Uterus (tissue), 4 donors: ENCODE data around the gene ARRDC1. TPM values are rescaled to one million over a fixed set of nuclear protein-coding genes. Genes with fewer than 3 reads are reported as not detected.

Source experiments
- DNase-seq, 2 donors: peaks; one replicate each; pipeline ENCODE4 v3.0.0-alpha.2; 2019 to 2020
- H3K27ac ChIP-seq, 2 donors: fragments of 200-600 bp; sonication (generic); 1 replicate in 1 of 2; 2 replicates in 1 of 2; pipeline ENCODE4 v1.5.1; 2016 to 2018
- H3K27me3 ChIP-seq, 2 donors: fragments of 200-600 bp; sonication (generic); one replicate each; pipeline ENCODE4 v1.5.1; 2018 to 2019; ENCODE audit warnings: control low read depth in 1 of 2
- H3K36me3 ChIP-seq, 2 donors: fragments of 200-600 bp; sonication (generic); one replicate each; pipeline ENCODE4 v1.5.1; 2019; ENCODE audit warnings: control low read depth in 1 of 2
- H3K4me1 ChIP-seq, 2 donors: fragments of 200-600 bp; sonication (generic); one replicate each; pipeline ENCODE4 v1.5.1; 2018 to 2019; ENCODE audit warnings: control low read depth in 1 of 2
- H3K4me3 ChIP-seq, 2 donors: fragments of 200-600 bp; sonication (generic); 1 replicate in 1 of 2; 2 replicates in 1 of 2; pipeline ENCODE4 v1.5.1; 2018 to 2019; ENCODE audit warnings: mild to moderate bottlenecking in 1 of 2
- H3K9me3 ChIP-seq, 2 donors: fragments of 200-600 bp; sonication (generic); one replicate each; pipeline ENCODE4 v1.5.1; 2019; ENCODE audit warnings: control low read depth in 1 of 2
- POLR2A ChIP-seq, 2 donors: fragments of 450-650 bp; IDR thresholded peaks; one replicate each; pipeline ENCODE4 v1.6.1; 2016; ENCODE audit warnings: antibody characterized with exemption in 2 of 2, mild to moderate bottlenecking in 1 of 2, moderate library complexity in 1 of 2
- intact Hi-C: fragments of 100-400 bp; cut with DNase I; formaldehyde crosslinking; loops from one replicate; pipeline ENCODE4 v1.15.1; 2023; ENCODE audit warnings: low total_unique reads
- total RNA-seq, 4 donors: library from RNA; depleted of rRNA in 3 of 4; stranded (reverse); fragments of >200 nt in 3 of 4; gene quantifications; one replicate each; pipeline versions ENCODE4 v1.1.0 to v1.2.4, GENCODE V29; 2014 to 2023
- TF ChIP-seq, protein P1 (sequence below), 4 experiments: fragments of 200-600 bp in 2 of 4; fragments of 450-650 bp in 2 of 4; sonication (generic) in 2 of 4; IDR thresholded peaks; one replicate each; pipeline ENCODE4 v1.5.1; 2016 to 2019; ENCODE audit warnings: antibody characterized with exemption in 4 of 4, mild to moderate bottlenecking in 2 of 4, moderate library complexity in 1 of 4
- donor health status: DM: yes; HTN: yes; CAD: no.

Gene ARRDC1
- total RNA-seq, 4 donors from 2014 or later, result 10.3 to 25.1 (median 21.3) TPM

DNA sequence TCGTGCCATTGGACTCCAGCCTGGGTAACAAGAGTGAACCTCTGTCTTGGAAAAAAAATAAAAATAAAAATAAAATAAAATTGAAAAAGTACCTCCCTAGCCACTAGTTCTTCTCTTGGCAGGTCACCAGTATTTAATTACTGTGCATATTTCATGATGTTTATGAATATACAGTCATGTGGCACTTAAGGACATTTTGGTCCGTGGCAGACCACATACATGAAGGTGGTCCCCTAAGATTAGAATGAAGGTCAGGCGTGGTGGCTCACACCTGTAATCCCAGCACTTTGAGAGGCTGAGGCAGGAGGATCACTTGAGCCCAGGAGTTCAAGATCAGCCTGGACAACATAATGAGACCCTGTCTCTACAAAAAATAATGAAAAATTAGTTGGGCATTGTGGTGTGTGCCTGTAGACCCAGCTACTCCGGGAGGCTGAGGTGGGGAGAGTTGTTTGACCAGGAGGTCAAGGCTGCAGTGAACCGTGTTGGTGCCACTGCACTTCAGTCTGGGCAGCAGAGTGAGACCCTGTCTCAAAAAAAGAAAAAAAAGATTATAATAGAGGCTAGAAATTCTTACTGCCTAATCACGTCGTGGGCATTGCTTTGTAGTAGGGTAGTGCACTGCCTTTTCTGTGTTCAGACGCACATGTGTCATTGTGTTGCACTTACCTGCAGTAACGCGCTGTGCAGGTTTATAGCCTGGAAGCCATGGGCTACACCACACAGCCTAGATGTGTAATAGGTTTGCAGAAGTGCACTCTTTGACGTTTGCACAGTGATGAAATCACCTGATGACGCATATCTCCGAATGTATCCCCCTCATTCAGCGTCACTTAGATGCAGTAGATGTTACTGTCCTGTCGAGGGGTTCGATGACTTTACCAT lies 26.1 kb downstream of the ARRDC1 start:
- Histone ChIP-seq H3K27me3 (no peaks in the 10 kb centered on the region), H3K4me3 (no peak overlapping the region), H3K9me3 (no peaks in the 10 kb centered on the region), H3K36me3 (no peaks in the 10 kb centered on the region), H3K4me1 (peaks cover 0 to 9% of the 10 kb centered on the region in 2 donors), H3K27ac (no peak overlapping the region)
- TF ChIP-seq, protein P1, sequence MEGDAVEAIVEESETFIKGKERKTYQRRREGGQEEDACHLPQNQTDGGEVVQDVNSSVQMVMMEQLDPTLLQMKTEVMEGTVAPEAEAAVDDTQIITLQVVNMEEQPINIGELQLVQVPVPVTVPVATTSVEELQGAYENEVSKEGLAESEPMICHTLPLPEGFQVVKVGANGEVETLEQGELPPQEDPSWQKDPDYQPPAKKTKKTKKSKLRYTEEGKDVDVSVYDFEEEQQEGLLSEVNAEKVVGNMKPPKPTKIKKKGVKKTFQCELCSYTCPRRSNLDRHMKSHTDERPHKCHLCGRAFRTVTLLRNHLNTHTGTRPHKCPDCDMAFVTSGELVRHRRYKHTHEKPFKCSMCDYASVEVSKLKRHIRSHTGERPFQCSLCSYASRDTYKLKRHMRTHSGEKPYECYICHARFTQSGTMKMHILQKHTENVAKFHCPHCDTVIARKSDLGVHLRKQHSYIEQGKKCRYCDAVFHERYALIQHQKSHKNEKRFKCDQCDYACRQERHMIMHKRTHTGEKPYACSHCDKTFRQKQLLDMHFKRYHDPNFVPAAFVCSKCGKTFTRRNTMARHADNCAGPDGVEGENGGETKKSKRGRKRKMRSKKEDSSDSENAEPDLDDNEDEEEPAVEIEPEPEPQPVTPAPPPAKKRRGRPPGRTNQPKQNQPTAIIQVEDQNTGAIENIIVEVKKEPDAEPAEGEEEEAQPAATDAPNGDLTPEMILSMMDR (IDR thresholded peaks at IDR 0.05), result no peak
- no peak for TF ChIP-seq POLR2A (IDR thresholded peaks at IDR 0.05)
- intact Hi-C loops, result no loop called here
- DNase-seq, result no peak

DNA sequence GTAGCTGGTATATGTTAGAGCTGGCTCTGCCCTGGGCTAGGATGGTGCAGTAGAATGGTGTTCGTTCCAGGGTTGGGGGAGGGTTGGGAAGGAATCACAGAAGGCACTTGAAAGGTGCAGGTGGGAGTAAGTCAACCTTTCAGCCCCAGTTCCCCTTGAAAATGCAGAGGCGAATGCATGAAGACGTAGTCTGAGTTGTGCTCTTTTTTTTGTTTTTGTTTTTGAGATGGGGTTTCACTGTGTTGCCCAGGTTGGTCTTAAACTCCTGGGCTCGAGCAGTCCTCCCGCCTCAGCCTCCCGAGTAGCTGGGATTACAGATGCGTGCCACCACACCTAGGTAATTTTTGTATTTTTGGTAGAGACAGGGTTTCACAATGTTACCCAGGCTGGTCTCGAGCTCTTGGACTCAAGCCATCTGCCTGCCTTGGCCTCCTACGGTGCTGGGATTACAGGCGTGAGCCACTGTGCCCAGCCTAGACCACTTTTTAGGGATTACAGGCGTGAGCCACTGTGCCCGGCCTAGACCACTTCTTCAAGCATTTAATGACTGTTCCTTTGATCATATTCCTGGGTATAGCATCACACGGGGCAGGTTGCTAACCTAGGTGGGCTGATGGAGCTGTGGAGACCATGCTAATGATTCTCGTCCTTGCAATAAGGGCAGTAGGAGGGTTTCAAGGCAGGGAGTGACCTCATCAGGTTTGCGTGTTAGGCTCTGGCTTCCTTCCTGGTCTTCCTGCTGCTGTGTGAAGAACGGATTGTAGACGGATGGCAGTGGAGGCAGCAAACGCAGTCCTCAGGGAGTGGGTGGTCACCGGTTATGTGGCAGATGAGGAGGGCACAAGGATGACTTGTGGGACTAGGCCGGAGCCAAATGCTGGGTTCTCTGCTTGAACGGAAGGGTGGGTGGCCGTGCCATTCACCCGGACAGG lies 27.0 kb downstream of the ARRDC1 start:
- TF ChIP-seq POLR2A (IDR thresholded peaks at IDR 0.05), result no peak
- TF ChIP-seq, protein P1 (IDR thresholded peaks at IDR 0.05), result no peak
- intact Hi-C loops, result no loop called here
- Histone ChIP-seq H3K27me3 (no peaks in the 10 kb centered on the region), H3K4me1 (peaks cover 0 to 9% of the 10 kb centered on the region in 2 donors), H3K27ac (no peak overlapping the region), H3K9me3 (no peaks in the 10 kb centered on the region), H3K4me3 (no peak overlapping the region), H3K36me3 (no peaks in the 10 kb centered on the region)
- DNase-seq, result no peak

DNA sequence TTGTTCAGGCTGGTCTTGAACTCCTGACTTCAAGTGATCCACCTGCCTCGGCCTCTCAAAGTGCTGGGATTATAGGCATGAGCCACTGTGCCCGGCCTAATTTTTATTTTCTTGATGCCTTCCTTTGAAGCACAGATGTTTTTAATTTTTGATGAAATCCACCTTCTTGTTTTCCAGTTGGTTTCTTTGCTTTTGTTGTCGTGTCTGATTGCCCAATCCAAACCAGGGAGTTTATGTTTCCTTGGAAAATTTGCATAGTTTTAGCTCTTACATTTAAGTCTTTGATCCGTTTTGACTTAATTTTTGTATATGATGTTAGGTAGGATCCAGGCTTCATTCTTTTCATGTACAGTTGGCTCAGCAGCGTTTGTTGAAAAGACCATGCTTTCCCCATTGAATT lies 28.5 kb downstream of the ARRDC1 start:
- intact Hi-C loops, result no loop called here
- H3K36me3 ChIP-seq, result no peaks in the 10 kb centered on the region
- no peaks in the 10 kb centered on the region for H3K4me1 ChIP-seq
- DNase-seq, result no peak
- TF ChIP-seq, protein P1 (IDR thresholded peaks at IDR 0.05), result no peak
- TF ChIP-seq POLR2A (IDR thresholded peaks at IDR 0.05), result no peak
- no peaks in the 10 kb centered on the region for H3K27me3 ChIP-seq
- H3K27ac ChIP-seq, result no peak overlapping the region
- H3K9me3 ChIP-seq, result no peaks in the 10 kb centered on the region
- no peak overlapping the region for H3K4me3 ChIP-seq

DNA sequence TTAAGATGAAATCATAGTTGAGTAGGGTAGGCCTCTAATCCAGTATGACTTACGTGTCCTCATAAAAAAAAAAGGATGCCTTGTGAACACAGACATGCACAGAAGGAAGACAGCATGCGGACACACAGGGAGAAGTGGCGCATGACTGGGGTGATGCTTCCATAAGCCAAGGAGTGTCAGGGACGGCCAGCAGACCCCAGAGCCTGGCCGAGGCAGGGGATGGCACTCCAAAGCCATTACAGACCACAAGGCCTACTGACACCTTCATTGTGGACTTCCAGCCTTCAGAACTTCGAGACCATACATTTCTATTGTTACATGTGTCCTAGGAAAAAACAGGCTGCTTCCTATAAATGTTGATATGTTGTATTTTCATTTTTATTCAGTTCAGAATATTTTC lies 33.2 kb downstream of the ARRDC1 start:
- no peaks in the 10 kb centered on the region for H3K36me3 ChIP-seq
- no peaks in the 10 kb centered on the region for H3K9me3 ChIP-seq
- H3K27me3 ChIP-seq, result no peaks in the 10 kb centered on the region
- H3K4me1 ChIP-seq, result no peaks in the 10 kb centered on the region
- no peak for DNase-seq
- no peak overlapping the region for H3K4me3 ChIP-seq
- TF ChIP-seq, protein P1 (IDR thresholded peaks at IDR 0.05), result no peak
- H3K27ac ChIP-seq, result no peak overlapping the region
- intact Hi-C loops, result no loop called here
